Hepatocyte (in vitro differentiated cells): ENCODE data around the gene MGMT. TPM values are rescaled to one million over a fixed set of nuclear protein-coding genes. Genes with fewer than 3 reads are reported as not detected.

Experiments
- DNase-seq: peaks from one replicate; pipeline ENCODE4 v3.0.0-alpha.2; 2016; ENCODE audit warnings: low spot score
- H2AFZ ChIP-seq: fragments of 200-600 bp; sonication (generic); 2 replicates; pipeline ENCODE4 v1.6.0; 2016; ENCODE audit warnings: antibody characterized with exemption, mild to moderate bottlenecking
- H3K27ac ChIP-seq: fragments of 200-600 bp; sonication (generic); 2 replicates; pipeline ENCODE4 v1.5.1; 2016; ENCODE audit warnings: mild to moderate bottlenecking
- H3K27me3 ChIP-seq: fragments of 200-600 bp; sonication (generic); 2 replicates; pipeline ENCODE4 v1.6.1; 2016
- H3K36me3 ChIP-seq: fragments of 200-600 bp; sonication (generic); replicated peaks from 2 replicates; pipeline ENCODE4 v1.5.1; 2016; ENCODE audit warnings: low read depth; ENCODE audit not compliant: insufficient read depth
- H3K4me1 ChIP-seq: fragments of 200-600 bp; sonication (generic); 2 replicates; pipeline ENCODE4 v1.5.1; 2016; ENCODE audit warnings: mild to moderate bottlenecking, moderate library complexity; ENCODE audit not compliant: insufficient read depth
- H3K4me2 ChIP-seq: fragments of 200-600 bp; sonication (generic); 2 replicates; pipeline ENCODE4 v1.6.0; 2016
- H3K4me3 ChIP-seq: fragments of 200-600 bp; sonication (generic); 2 replicates; pipeline ENCODE4 v1.5.1; 2016; ENCODE audit warnings: mild to moderate bottlenecking
- H3K79me2 ChIP-seq: fragments of 200-600 bp; sonication (generic); 2 replicates; pipeline ENCODE4 v1.6.0; 2017; ENCODE audit warnings: mild to moderate bottlenecking
- H3K9me2 ChIP-seq: fragments of 200-600 bp; sonication (generic); replicated peaks from 2 replicates; pipeline ENCODE4 v1.6.0; 2017; ENCODE audit warnings: mild to moderate bottlenecking; ENCODE audit not compliant: insufficient read depth
- H3K9me3 ChIP-seq: fragments of 200-600 bp; sonication (generic); 2 replicates; pipeline ENCODE4 v1.5.1; 2016; ENCODE audit warnings: low read depth, mild to moderate bottlenecking
- H4K20me1 ChIP-seq: fragments of 200-600 bp; sonication (generic); 2 replicates; pipeline ENCODE4 v1.6.0; 2016; ENCODE audit warnings: mild to moderate bottlenecking; ENCODE audit not compliant: insufficient read depth, poor library complexity, severe bottlenecking
- CTCF ChIP-seq: fragments of 200-600 bp; sonication (generic); IDR thresholded peaks from 2 replicates; pipeline ENCODE4 v1.5.1; 2016; ENCODE audit warnings: antibody characterized with exemption, mild to moderate bottlenecking; ENCODE audit not compliant: poor library complexity
- EZH2 ChIP-seq: fragments of 200-600 bp; sonication (generic); IDR thresholded peaks from 2 replicates; pipeline ENCODE4 v1.6.1; 2016; ENCODE audit warnings: antibody characterized with exemption, mild to moderate bottlenecking, borderline replicate concordance
- EZH2phosphoT487 ChIP-seq: fragments of 200-600 bp; sonication (generic); IDR thresholded peaks from one replicate; pipeline ENCODE4 v1.6.1; 2018; ENCODE audit warnings: antibody characterized with exemption, mild to moderate bottlenecking, low read depth, moderate library complexity; ENCODE audit not compliant: unreplicated experiment, severe bottlenecking
- WGBS: methylation state at CpG from one replicate; pipeline ENCODE4 v1.1.6; 2016; ENCODE audit warnings: low lambda C conversion rate; ENCODE audit errors: missing lambda C conversion rate; 5-methylcytosine and 5-hydroxymethylcytosine counted together
- polyA plus RNA-seq: library from polyadenylated mRNA; unstranded; fragments of >200 nt; fragmentation: Nextera tagmentation; extraction: Ambion mirVana; gene quantifications from 2 replicates; pipeline ENCODE4 v1.2.1, GENCODE V29; 2016
- total RNA-seq: library from RNA; depleted of rRNA; stranded (reverse); fragments of >200 nt; gene quantifications from 2 replicates; pipeline ENCODE4 v1.2.3, GENCODE V29; 2014

MGMT gene
- total and polyA plus RNA-seq, 2 experiments from 2014 or later = 41.5 to 41.9 TPM

GRCh38 chr10:129793479-129793878 lies 326.4 kb downstream of the MGMT start:
- no peak overlapping the region for H2AFZ ChIP-seq
- no peak for DNase-seq
- no peak overlapping the region for H3K27ac ChIP-seq
- no peak overlapping the region for H3K4me2 ChIP-seq
- no peaks in the 10 kb centered on the region for H3K36me3 ChIP-seq
- no peaks in the 10 kb centered on the region for H3K9me3 ChIP-seq
- H4K20me1 ChIP-seq = no peaks in the 10 kb centered on the region
- no peaks in the 10 kb centered on the region for H3K27me3 ChIP-seq
- H3K9me2 ChIP-seq = no peaks in the 10 kb centered on the region
- H3K4me1 ChIP-seq = no peaks in the 10 kb centered on the region
- H3K4me3 ChIP-seq = no peak overlapping the region
- no peaks in the 10 kb centered on the region for H3K79me2 ChIP-seq
- TF ChIP-seq CTCF = no peak
- no peak for TF ChIP-seq EZH2phosphoT487
- no peak for TF ChIP-seq EZH2
- WGBS = 77% methylated on average over 5 of the region's 6 CpGs

- H3K9me3 ChIP-seq = no peaks in the 10 kb centered on the region
- no peak overlapping the region for H3K4me3 ChIP-seq
- H4K20me1 ChIP-seq = no peaks in the 10 kb centered on the region
- no peaks in the 10 kb centered on the region for H3K36me3 ChIP-seq
- no peak overlapping the region for H2AFZ ChIP-seq
- WGBS = 97% methylated on average over 22 of the region's 22 CpGs
- H3K4me1 ChIP-seq = no peaks in the 10 kb centered on the region
- H3K79me2 ChIP-seq = no peaks in the 10 kb centered on the region
- no peaks in the 10 kb centered on the region for H3K9me2 ChIP-seq
- TF ChIP-seq CTCF (no peak), EZH2 (no peak), EZH2phosphoT487 (no peak)
- no peak overlapping the region for H3K4me2 ChIP-seq
- no peak overlapping the region for H3K27ac ChIP-seq
- DNase-seq = no peak
- H3K27me3 ChIP-seq = no peaks in the 10 kb centered on the region
Measured at GRCh38 chr10:129793996-129794395, 327.0 kb downstream of the MGMT start.

- WGBS = 87% methylated on average over 12 of the region's 14 CpGs
- Histone ChIP-seq H3K4me2 (no peak overlapping the region), H4K20me1 (no peaks in the 10 kb centered on the region), H3K4me3 (no peak overlapping the region), H3K36me3 (no peaks in the 10 kb centered on the region), H3K79me2 (no peaks in the 10 kb centered on the region), H2AFZ (no peak overlapping the region), H3K9me2 (no peaks in the 10 kb centered on the region), H3K27me3 (no peaks in the 10 kb centered on the region), H3K27ac (no peak overlapping the region), H3K9me3 (no peaks in the 10 kb centered on the region), H3K4me1 (no peaks in the 10 kb centered on the region)
- TF ChIP-seq EZH2 = no peak
- no peak for TF ChIP-seq EZH2phosphoT487
- TF ChIP-seq CTCF = no peak
- no peak for DNase-seq
Measured at GRCh38 chr10:129796710-129797420, 329.8 kb downstream of the MGMT start.
